PC-9 (cell line): Measurements from ENCODE around the gene SND1. TPM values are rescaled to one million over a fixed set of nuclear protein-coding genes. Genes with fewer than 3 reads are reported as not detected.

Source experiments
- BruUV-seq: library from RNA; stranded (reverse); fragments of 400-500 nt; replicated peaks from 2 replicates; lab custom pipeline; 2021; lab: Mats Ljungman, UMichigan
- CTCF ChIA-PET: fragments of 300-600 bp; sonication (Branson Sonifier 250); formaldehyde crosslinking; loops from one replicate; lab custom pipeline; 2022; ENCODE audit warnings: antibody characterized with exemption; lab: Charles Lee
- POLR2A ChIA-PET: fragments of 300-600 bp; sonication (Branson Sonifier 250); formaldehyde crosslinking; loops from one replicate; lab custom pipeline; 2022; ENCODE audit warnings: antibody characterized with exemption; ENCODE audit not compliant: unreplicated experiment; lab: Charles Lee
- DNase-seq, 2 experiments: peaks; one replicate each; pipeline versions ENCODE4 v3.0.0 to v3.0.0-alpha.2; 2015 to 2022; ENCODE audit warnings: mixed read lengths in 1 of 2
- H2AFZ ChIP-seq: fragments of 200-600 bp; sonication (generic); 2 replicates; pipeline ENCODE4 v1.8.1; 2017; ENCODE audit warnings: antibody characterized with exemption
- H3F3A ChIP-seq: fragments of 200-600 bp; sonication (generic); 2 replicates; pipeline ENCODE4 v1.8.1; 2017; ENCODE audit warnings: antibody characterized with exemption, mild to moderate bottlenecking, low read depth; ENCODE audit not compliant: insufficient read depth
- H3K27ac ChIP-seq: fragments of 200-600 bp; sonication (generic); 2 replicates; pipeline ENCODE4 v1.6.1; 2016; ENCODE audit warnings: mixed run types
- H3K27me3 ChIP-seq: fragments of 200-600 bp; sonication (generic); 2 replicates; pipeline ENCODE4 v1.6.1; 2016; ENCODE audit warnings: low read depth, mixed run types; ENCODE audit not compliant: insufficient read depth
- H3K36me3 ChIP-seq: fragments of 200-600 bp; sonication (generic); 2 replicates; pipeline ENCODE4 v1.6.1; 2016; ENCODE audit warnings: low read depth, mixed run types
- H3K4me1 ChIP-seq: fragments of 200-600 bp; sonication (generic); replicated peaks from 2 replicates; pipeline ENCODE4 v1.6.1; 2016; ENCODE audit warnings: mixed run types; ENCODE audit not compliant: insufficient read depth
- H3K4me2 ChIP-seq: fragments of 200-600 bp; sonication (generic); 2 replicates; pipeline ENCODE4 v1.6.1; 2017; ENCODE audit warnings: mixed run types
- H3K4me3 ChIP-seq: fragments of 200-600 bp; sonication (generic); 2 replicates; pipeline ENCODE4 v1.6.1; 2016; ENCODE audit warnings: mixed run types
- H3K79me2 ChIP-seq: fragments of 200-600 bp; sonication (generic); 2 replicates; pipeline ENCODE4 v1.6.1; 2017; ENCODE audit warnings: low read depth, mixed run types
- H3K9me2 ChIP-seq: fragments of 200-600 bp; sonication (generic); 2 replicates; pipeline ENCODE4 v1.8.1; 2017; ENCODE audit warnings: mild to moderate bottlenecking; ENCODE audit not compliant: insufficient read depth
- H3K9me3 ChIP-seq: fragments of 200-600 bp; sonication (generic); 2 replicates; pipeline ENCODE4 v1.8.1; 2016; ENCODE audit warnings: low read depth; ENCODE audit not compliant: insufficient read depth
- H4K20me1 ChIP-seq: fragments of 200-600 bp; sonication (generic); 2 replicates; pipeline ENCODE4 v1.8.1; 2017; ENCODE audit not compliant: insufficient read depth
- EZH2 ChIP-seq: fragments of 200-600 bp; sonication (generic); IDR thresholded peaks from 2 replicates; pipeline ENCODE4 v1.8.0; 2017; ENCODE audit warnings: antibody characterized with exemption, low read depth
- intact Hi-C: fragments of 100-400 bp; cut with micrococcal nuclease; formaldehyde crosslinking; loops from one replicate; pipeline ENCODE4 v1.10.0; 2022; ENCODE audit not compliant: unreplicated experiment
- total RNA-seq: library from RNA; stranded (reverse); gene quantifications from 2 replicates; pipeline ENCODE4 v1.2.3, GENCODE V29; 2021
- TF ChIP-seq, protein P1 (sequence below): fragments of 200-600 bp; sonication (generic); conservative IDR thresholded peaks from 2 replicates; pipeline ENCODE4 v1.6.1; 2017; ENCODE audit warnings: mixed run types, antibody characterized with exemption, mild to moderate bottlenecking, moderate library complexity

The SND1 gene
- total RNA-seq, 1 experiment from 2014 or later: 273 TPM

DNA sequence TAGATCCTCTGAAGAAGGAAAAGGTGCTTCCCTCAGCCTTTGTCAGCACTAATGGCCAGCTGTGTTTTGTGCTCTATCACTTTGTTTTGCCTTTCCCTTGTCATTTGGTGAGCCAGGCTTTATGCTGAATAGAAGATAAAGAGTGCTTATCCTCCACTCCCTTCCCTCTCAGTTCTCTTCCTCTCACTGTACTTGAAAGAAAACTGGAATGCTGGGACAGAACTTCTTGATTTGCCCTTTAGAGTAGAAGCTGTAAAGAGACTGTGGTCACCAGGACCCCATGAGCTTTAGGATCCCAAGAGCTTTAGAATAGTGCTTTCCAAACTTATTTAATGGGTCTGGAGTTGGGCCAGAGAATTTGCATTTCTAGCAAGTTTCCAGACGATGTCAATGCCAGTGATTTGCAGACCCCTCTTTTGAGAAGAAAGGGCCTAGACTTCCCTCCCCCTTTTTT lies 297.8 kb downstream of the SND1 start:
- Histone ChIP-seq H3K9me2 (no peaks in the 10 kb centered on the region), H4K20me1 (no peaks in the 10 kb centered on the region), H3K4me1 (no peaks in the 10 kb centered on the region), H2AFZ (no peak overlapping the region), H3K4me3 (no peak overlapping the region), H3F3A (no peaks in the 10 kb centered on the region), H3K9me3 (no peaks in the 10 kb centered on the region), H3K27ac (no peak overlapping the region), H3K79me2 (no peaks in the 10 kb centered on the region), H3K27me3 (no peaks in the 10 kb centered on the region), H3K36me3 (no peaks in the 10 kb centered on the region), H3K4me2 (no peak overlapping the region)
- TF ChIP-seq EZH2: no peak
- TF ChIP-seq, protein P1, sequence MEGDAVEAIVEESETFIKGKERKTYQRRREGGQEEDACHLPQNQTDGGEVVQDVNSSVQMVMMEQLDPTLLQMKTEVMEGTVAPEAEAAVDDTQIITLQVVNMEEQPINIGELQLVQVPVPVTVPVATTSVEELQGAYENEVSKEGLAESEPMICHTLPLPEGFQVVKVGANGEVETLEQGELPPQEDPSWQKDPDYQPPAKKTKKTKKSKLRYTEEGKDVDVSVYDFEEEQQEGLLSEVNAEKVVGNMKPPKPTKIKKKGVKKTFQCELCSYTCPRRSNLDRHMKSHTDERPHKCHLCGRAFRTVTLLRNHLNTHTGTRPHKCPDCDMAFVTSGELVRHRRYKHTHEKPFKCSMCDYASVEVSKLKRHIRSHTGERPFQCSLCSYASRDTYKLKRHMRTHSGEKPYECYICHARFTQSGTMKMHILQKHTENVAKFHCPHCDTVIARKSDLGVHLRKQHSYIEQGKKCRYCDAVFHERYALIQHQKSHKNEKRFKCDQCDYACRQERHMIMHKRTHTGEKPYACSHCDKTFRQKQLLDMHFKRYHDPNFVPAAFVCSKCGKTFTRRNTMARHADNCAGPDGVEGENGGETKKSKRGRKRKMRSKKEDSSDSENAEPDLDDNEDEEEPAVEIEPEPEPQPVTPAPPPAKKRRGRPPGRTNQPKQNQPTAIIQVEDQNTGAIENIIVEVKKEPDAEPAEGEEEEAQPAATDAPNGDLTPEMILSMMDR: no peak
- intact Hi-C loops: no loop called here
- ChIA-PET CTCF (no interaction called here), POLR2A (interaction anchor here (0.7 kb wide), 1 partner anchor 161 kb away, joined by 3 read pairs; no protein-coding TSS in a partner anchor)
- DNase-seq: no peak
- BruUV-seq: no TSS peak

DNA sequence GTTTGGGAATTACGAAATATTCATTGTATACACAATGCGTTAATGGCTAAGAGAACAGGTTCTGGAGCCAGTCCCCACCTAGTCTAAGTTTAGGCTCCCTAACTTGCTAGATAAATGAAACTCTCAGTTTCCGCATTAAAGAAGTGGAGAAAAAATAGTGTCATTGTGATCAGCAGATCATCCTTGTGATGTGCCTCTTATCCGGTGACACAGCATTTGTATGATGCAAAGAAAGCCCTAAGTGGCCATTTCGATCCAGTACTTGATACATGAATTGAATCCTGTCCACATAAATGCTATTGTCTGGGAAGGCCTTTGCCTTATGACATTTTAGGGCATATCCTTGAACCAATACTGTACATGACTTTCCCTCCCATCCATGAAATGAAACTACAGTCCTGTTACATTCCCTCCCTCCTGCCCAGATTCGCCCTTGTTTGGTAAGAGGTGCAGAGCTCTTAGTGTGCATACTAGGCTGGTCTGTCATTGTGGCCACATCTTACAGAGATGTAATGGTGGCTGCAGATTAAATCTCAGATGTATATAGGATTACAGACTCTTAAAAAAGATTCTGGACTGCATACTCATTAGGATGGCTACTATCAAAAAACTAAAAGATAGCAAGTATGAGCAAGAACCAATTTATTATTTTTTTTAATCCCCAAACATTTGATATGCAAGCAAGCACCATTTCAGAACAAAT lies 298.4 kb downstream of the SND1 start:
- DNase-seq: no peak
- no peak overlapping the region for H3K4me3 ChIP-seq
- H2AFZ ChIP-seq: no peak overlapping the region
- POLR2A ChIA-PET: no interaction called here
- intact Hi-C loops: no loop called here
- no peaks in the 10 kb centered on the region for H3F3A ChIP-seq
- no peak overlapping the region for H3K4me2 ChIP-seq
- no peaks in the 10 kb centered on the region for H3K9me2 ChIP-seq
- no peak overlapping the region for H3K27ac ChIP-seq
- no peaks in the 10 kb centered on the region for H3K79me2 ChIP-seq
- CTCF ChIA-PET: no interaction called here
- H3K27me3 ChIP-seq: no peaks in the 10 kb centered on the region
- no peak for TF ChIP-seq EZH2
- TF ChIP-seq, protein P1: no peak
- H4K20me1 ChIP-seq: no peaks in the 10 kb centered on the region
- H3K36me3 ChIP-seq: no peaks in the 10 kb centered on the region
- H3K9me3 ChIP-seq: no peaks in the 10 kb centered on the region
- no TSS peak for BruUV-seq
- no peaks in the 10 kb centered on the region for H3K4me1 ChIP-seq

DNA sequence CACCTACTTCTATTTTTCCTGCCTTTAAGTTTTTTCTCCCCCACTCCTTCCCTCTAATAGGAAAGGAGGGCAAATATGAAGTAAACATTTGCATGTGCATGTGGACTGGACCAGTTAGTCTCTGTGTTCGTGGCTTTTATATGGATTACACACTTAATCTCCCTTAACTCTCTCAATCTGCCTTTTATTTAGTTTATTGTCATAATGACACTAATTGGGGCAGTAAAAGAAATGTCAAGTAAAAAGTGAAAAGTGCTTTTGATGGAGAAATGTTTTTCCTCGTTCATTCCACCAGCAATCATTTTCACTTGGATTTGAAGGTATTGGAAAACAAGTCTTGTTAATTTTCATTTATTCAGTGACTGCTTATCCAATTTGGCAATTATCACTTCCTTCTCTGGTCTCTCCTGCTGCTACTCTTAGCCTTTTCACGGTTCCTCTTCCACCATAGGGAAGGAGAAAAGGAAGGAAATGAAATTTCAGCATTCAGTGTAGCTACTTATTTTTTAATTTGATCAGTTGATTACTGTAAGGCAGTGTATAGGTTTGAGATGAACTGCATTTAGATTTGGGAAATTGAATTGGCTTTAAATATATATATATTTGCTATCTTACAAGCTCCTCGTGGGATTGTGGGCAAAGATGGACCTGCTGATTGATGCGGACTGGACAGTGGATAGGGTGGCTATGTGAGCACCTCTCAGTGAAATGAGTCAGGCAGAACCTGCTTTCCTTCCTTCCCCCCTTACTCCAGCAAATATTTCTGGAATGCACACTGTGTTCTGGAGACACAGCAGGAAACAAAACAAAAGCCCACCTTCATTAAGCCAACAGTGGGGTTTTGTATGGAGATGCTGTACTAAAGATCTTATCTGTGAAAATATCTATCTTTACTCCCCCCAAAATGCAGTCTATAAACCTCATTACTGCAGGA lies 301.7 kb downstream of the SND1 start:
- ChIA-PET CTCF (interaction anchor here (0.5 to 0.8 kb wide), 2 partner anchors 62 to 246 kb away, joined by 6 to 7 read pairs; no protein-coding TSS in a partner anchor), POLR2A (no interaction called here)
- Histone ChIP-seq H3K9me2 (no peaks in the 10 kb centered on the region), H3K79me2 (no peaks in the 10 kb centered on the region), H3K27me3 (no peaks in the 10 kb centered on the region), H3K4me1 (no peaks in the 10 kb centered on the region), H3K9me3 (no peaks in the 10 kb centered on the region), H3K27ac (no peak overlapping the region), H3K36me3 (no peaks in the 10 kb centered on the region), H3F3A (no peaks in the 10 kb centered on the region), H2AFZ (no peak overlapping the region), H3K4me2 (no peak overlapping the region), H4K20me1 (no peaks in the 10 kb centered on the region), H3K4me3 (no peak overlapping the region)
- no peak for DNase-seq
- intact Hi-C loops: no loop called here
- TF ChIP-seq, protein P1: no peak
- TF ChIP-seq EZH2: no peak
- BruUV-seq: no TSS peak
